Measurements from ENCODE around the gene GDF9. TPM values are rescaled to one million over a fixed set of nuclear protein-coding genes. Genes with fewer than 3 reads are reported as not detected.

GDF9 gene, protein sequence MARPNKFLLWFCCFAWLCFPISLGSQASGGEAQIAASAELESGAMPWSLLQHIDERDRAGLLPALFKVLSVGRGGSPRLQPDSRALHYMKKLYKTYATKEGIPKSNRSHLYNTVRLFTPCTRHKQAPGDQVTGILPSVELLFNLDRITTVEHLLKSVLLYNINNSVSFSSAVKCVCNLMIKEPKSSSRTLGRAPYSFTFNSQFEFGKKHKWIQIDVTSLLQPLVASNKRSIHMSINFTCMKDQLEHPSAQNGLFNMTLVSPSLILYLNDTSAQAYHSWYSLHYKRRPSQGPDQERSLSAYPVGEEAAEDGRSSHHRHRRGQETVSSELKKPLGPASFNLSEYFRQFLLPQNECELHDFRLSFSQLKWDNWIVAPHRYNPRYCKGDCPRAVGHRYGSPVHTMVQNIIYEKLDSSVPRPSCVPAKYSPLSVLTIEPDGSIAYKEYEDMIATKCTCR
- total RNA-seq (2022) (0.61 and 0.94 TPM in 2 replicates), Bru-seq, nascent RNA (percentile 27 among the genes with signal in this experiment), BruChase-seq, experiment 1, labeled RNA remaining after a 6-hour chase (percentile 34 among the genes with signal in this experiment), BruChase-seq, experiment 2, labeled RNA remaining after a 2-hour chase (percentile 35 among the genes with signal in this experiment)
- long read RNA-seq = 0 reads

- CTCF ChIA-PET = interaction anchor here (0.6 to 1.6 kb wide), 8 partner anchors 9 to 340 kb away, joined by 3 to 9 read pairs (median 4); partner anchors contain the start of gene CCNI2
- Mint-ChIP-seq H3K27ac (ENCODE audit: unreplicated experiment) (peak within 1 kb of the TSS; percentile 93), H3K36me3 (ENCODE audit: insufficient read depth, unreplicated experiment) (peaks cover 55% of the 10 kb centered on the region), H3K9me3 (ENCODE audit: low read depth, unreplicated experiment) (no peaks in the 10 kb centered on the region), H3K4me1 (ENCODE audit: low read depth, unreplicated experiment) (peaks cover 8% of the 10 kb centered on the region), H3K4me3 (ENCODE audit: low read depth, unreplicated experiment) (peak within 1 kb of the TSS; percentile 82), H3K27me3 (ENCODE audit: unreplicated experiment) (no peaks in the 10 kb centered on the region)
- DNase-seq = peak; percentile 99
- TF ChIP-seq, protein P1, sequence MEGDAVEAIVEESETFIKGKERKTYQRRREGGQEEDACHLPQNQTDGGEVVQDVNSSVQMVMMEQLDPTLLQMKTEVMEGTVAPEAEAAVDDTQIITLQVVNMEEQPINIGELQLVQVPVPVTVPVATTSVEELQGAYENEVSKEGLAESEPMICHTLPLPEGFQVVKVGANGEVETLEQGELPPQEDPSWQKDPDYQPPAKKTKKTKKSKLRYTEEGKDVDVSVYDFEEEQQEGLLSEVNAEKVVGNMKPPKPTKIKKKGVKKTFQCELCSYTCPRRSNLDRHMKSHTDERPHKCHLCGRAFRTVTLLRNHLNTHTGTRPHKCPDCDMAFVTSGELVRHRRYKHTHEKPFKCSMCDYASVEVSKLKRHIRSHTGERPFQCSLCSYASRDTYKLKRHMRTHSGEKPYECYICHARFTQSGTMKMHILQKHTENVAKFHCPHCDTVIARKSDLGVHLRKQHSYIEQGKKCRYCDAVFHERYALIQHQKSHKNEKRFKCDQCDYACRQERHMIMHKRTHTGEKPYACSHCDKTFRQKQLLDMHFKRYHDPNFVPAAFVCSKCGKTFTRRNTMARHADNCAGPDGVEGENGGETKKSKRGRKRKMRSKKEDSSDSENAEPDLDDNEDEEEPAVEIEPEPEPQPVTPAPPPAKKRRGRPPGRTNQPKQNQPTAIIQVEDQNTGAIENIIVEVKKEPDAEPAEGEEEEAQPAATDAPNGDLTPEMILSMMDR (IDR thresholded peaks at IDR 0.05; ENCODE audit: unreplicated experiment) = no peak
- intact Hi-C loops (cut with micrococcal nuclease; ENCODE audit: unreplicated experiment) = loop anchor here (5.0 kb wide), 1 partner anchor 479 kb away; no protein-coding TSS in a partner anchor
- BruUV-seq (replicated peaks) = no TSS peak
Observed at GRCh38 chr5:132866342-132867045, at the start of gene GDF9, which contains the start of gene UQCRQ. GDF9 (minus strand) TSS chr5:132866469; CDS start chr5:132864533, 1,936 bp downstream. UQCRQ (plus strand) TSS chr5:132866642; CDS start chr5:132866882, 240 bp downstream.

GRCh38 chr5:132915681-132916080 is 49.4 kb upstream of the GDF9 start:
- Mint-ChIP-seq H3K27ac (ENCODE audit: unreplicated experiment) (no peak overlapping the region), H3K36me3 (ENCODE audit: insufficient read depth, unreplicated experiment) (peaks cover 19% of the 10 kb centered on the region), H3K9me3 (ENCODE audit: low read depth, unreplicated experiment) (no peaks in the 10 kb centered on the region), H3K27me3 (ENCODE audit: unreplicated experiment) (no peaks in the 10 kb centered on the region), H3K4me1 (ENCODE audit: low read depth, unreplicated experiment) (peaks cover 11% of the 10 kb centered on the region), H3K4me3 (ENCODE audit: low read depth, unreplicated experiment) (no peak overlapping the region)
- BruUV-seq (replicated peaks) = no TSS peak
- intact Hi-C loops (cut with micrococcal nuclease; ENCODE audit: unreplicated experiment) = no loop called here
- DNase-seq = no peak
- CTCF ChIA-PET = no interaction called here
- TF ChIP-seq, protein P1 (IDR thresholded peaks at IDR 0.05; ENCODE audit: unreplicated experiment) = no peak

DNA sequence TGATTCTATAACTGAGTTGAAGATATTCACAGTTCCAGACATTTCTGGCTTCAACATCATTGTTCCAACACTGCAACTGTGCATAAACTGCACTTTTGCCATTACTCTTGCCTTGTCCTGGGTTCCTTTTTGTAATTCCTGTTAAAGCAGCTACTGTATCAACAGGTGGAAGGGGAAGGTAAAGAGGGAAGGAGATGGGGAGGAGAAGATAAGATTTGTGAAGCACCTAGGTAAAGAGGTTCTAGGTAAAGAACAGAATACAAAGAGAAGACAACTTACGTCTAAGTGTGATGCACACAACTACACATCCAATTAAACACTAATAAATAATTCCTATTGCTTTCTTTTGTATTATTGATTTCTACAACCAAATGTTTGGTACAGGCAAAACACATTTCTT is 43.4 kb upstream of the GDF9 start:
- no TSS peak for BruUV-seq (replicated peaks)
- TF ChIP-seq, protein P1 (IDR thresholded peaks at IDR 0.05; ENCODE audit: unreplicated experiment) = no peak
- no peaks in the 10 kb centered on the region for H3K27me3 Mint-ChIP-seq (ENCODE audit: unreplicated experiment)
- no peak overlapping the region for H3K4me3 Mint-ChIP-seq (ENCODE audit: low read depth, unreplicated experiment)
- H3K27ac Mint-ChIP-seq (ENCODE audit: unreplicated experiment) = no peak overlapping the region
- H3K36me3 Mint-ChIP-seq (ENCODE audit: insufficient read depth, unreplicated experiment) = peaks cover 10% of the 10 kb centered on the region
- no peak for DNase-seq
- CTCF ChIA-PET = interaction anchor here (1.4 kb wide), 1 partner anchor 8 kb away, joined by 3 read pairs; no protein-coding TSS in a partner anchor
- H3K9me3 Mint-ChIP-seq (ENCODE audit: low read depth, unreplicated experiment) = no peaks in the 10 kb centered on the region
- intact Hi-C loops (cut with micrococcal nuclease; ENCODE audit: unreplicated experiment) = loop anchor here (10.0 kb wide), 1 partner anchor 155 kb away; no protein-coding TSS in a partner anchor
- H3K4me1 Mint-ChIP-seq (ENCODE audit: low read depth, unreplicated experiment) = peaks cover 8% of the 10 kb centered on the region

DNA sequence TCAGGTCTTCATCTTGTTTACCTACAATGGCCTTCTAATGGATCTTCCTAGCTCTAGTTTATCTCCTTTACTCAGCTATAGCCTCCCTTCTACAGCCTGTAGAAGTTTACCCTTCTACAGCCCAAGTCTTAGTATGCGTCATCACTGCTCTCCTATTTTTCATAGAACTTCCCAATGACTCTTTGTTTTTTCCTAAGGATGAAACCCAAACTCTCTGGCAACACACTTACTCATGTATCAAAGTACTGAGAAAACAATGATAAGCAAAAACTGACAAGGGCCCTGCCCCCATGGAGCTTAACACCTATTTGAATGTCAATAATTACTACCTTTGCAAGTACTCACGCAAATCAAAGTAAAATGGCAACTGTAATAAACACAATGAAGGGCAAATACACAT is 40.9 kb upstream of the GDF9 start:
- peaks cover 5% of the 10 kb centered on the region for H3K36me3 Mint-ChIP-seq (ENCODE audit: insufficient read depth, unreplicated experiment)
- no peaks in the 10 kb centered on the region for H3K27me3 Mint-ChIP-seq (ENCODE audit: unreplicated experiment)

More for the DNA sequence above, 40.9 kb upstream of the GDF9 start:
- intact Hi-C loops (cut with micrococcal nuclease; ENCODE audit: unreplicated experiment) = loop anchor here (10.0 kb wide), 1 partner anchor 158 kb away; no protein-coding TSS in a partner anchor
- no peak overlapping the region for H3K4me3 Mint-ChIP-seq (ENCODE audit: low read depth, unreplicated experiment)
- DNase-seq = no peak
- H3K9me3 Mint-ChIP-seq (ENCODE audit: low read depth, unreplicated experiment) = no peaks in the 10 kb centered on the region
- peaks cover 8% of the 10 kb centered on the region for H3K4me1 Mint-ChIP-seq (ENCODE audit: low read depth, unreplicated experiment)
- CTCF ChIA-PET = no interaction called here
- TF ChIP-seq, protein P1 (IDR thresholded peaks at IDR 0.05; ENCODE audit: unreplicated experiment) = no peak
- BruUV-seq (replicated peaks) = no TSS peak
- no peak overlapping the region for H3K27ac Mint-ChIP-seq (ENCODE audit: unreplicated experiment)

Measured in Calu3 (cell line).